Prostate gland (tissue), 2 donors: ENCODE results near the gene LMX1B. TPM values are rescaled to one million over a fixed set of nuclear protein-coding genes. Genes with fewer than 3 reads are reported as not detected.

Experiments used
- DNase-seq: peaks from one replicate; pipeline ENCODE4 v3.0.0-alpha.2; 2019; ENCODE audit warnings: low spot score
- H3K27ac ChIP-seq, 2 donors: fragments of 200-600 bp; sonication (generic); 2 replicates each; pipeline ENCODE4 v1.5.1; 2017 to 2019
- H3K27me3 ChIP-seq: fragments of 200-600 bp; sonication (generic); replicated peaks from 2 replicates; pipeline ENCODE4 v1.5.1; 2019; ENCODE audit not compliant: insufficient read depth
- H3K36me3 ChIP-seq, 2 donors: fragments of 200-600 bp; sonication (generic); 1 replicate in 1 of 2; 2 replicates in 1 of 2; pipeline versions ENCODE4 v1.5.1 to v1.8.1; 2017 to 2019
- H3K4me1 ChIP-seq: fragments of 200-600 bp; sonication (generic); replicated peaks from 2 replicates; pipeline ENCODE4 v1.5.1; 2019
- H3K4me3 ChIP-seq, 2 donors: fragments of 200-600 bp; sonication (generic); 2 replicates each; pipeline ENCODE4 v1.5.1; 2017 to 2019
- H3K9me3 ChIP-seq: fragments of 200-600 bp; sonication (generic); 2 replicates; pipeline ENCODE4 v1.5.1; 2017
- CTCF ChIP-seq, 4 experiments: fragments of 200-600 bp in 2 of 4; fragments of 450-650 bp in 2 of 4; sonication (generic) in 2 of 4; IDR thresholded peaks; 1 replicate in 3 of 4; 2 replicates in 1 of 4; pipeline ENCODE4 v1.5.1; 2016 to 2019; ENCODE audit warnings: antibody characterized with exemption in 4 of 4, mild to moderate bottlenecking in 2 of 4, moderate library complexity in 2 of 4
- POLR2A ChIP-seq: fragments of 450-650 bp; IDR thresholded peaks from one replicate; pipeline ENCODE4 v1.6.1; 2016; ENCODE audit warnings: antibody characterized with exemption, mild to moderate bottlenecking
- POLR2AphosphoS5 ChIP-seq: sonication (generic); formaldehyde crosslinking; IDR thresholded peaks from one replicate; pipeline ENCODE4 v1.6.1; 2017; ENCODE audit warnings: antibody characterized with exemption
- WGBS: methylation state at CpG from one replicate; pipeline ENCODE4 v1.1.5; 2018; 5-methylcytosine and 5-hydroxymethylcytosine counted together
- intact Hi-C: fragments of 100-400 bp; cut with DNase I; formaldehyde crosslinking; loops from one replicate; pipeline ENCODE4 v1.14.2; 2022
- total RNA-seq, 2 donors: library from RNA; depleted of rRNA; stranded (reverse); fragments of >200 nt; gene quantifications; one replicate each; pipeline ENCODE4 v1.1.0, GENCODE V29; 2016

Gene LMX1B
- total RNA-seq, 2 donors from 2014 or later: 0.18 to 2.1 TPM

GRCh38 chr9:126614088-126614454 lies 343 bp downstream of the LMX1B start:
- peaks cover 3% of the 10 kb centered on the region for H3K4me1 ChIP-seq
- no peak overlapping the region for H3K27ac ChIP-seq
- no peak overlapping the region for H3K4me3 ChIP-seq
- H3K27me3 ChIP-seq: peaks cover 48% of the 10 kb centered on the region
- no peak for DNase-seq
- intact Hi-C loops: loop anchor here (10.0 kb wide), 2 partner anchors 109 to 171 kb away; no protein-coding TSS in a partner anchor
- WGBS: no CpG with 5 or more reads among the region's 64 CpGs
- TF ChIP-seq POLR2A (no peak), CTCF (IDR thresholded peaks at IDR 0.05) (no peak), POLR2AphosphoS5 (no peak)
- no peaks in the 10 kb centered on the region for H3K36me3 ChIP-seq
- no peaks in the 10 kb centered on the region for H3K9me3 ChIP-seq

- no peak for DNase-seq
- peaks cover 3% of the 10 kb centered on the region for H3K4me1 ChIP-seq
- H3K27me3 ChIP-seq: peaks cover 48% of the 10 kb centered on the region
- H3K27ac ChIP-seq: no peak overlapping the region
- no peak overlapping the region for H3K4me3 ChIP-seq
- H3K9me3 ChIP-seq: no peaks in the 10 kb centered on the region
- 4% methylated on average over 50 of the region's 65 CpGs for WGBS
- intact Hi-C loops: loop anchor here (10.0 kb wide), 2 partner anchors 110 to 170 kb away; no protein-coding TSS in a partner anchor
- H3K36me3 ChIP-seq: no peaks in the 10 kb centered on the region
- TF ChIP-seq POLR2A (no peak), POLR2AphosphoS5 (no peak), CTCF (IDR thresholded peaks at IDR 0.05) (no peak)
Observed at GRCh38 chr9:126614455-126615244, 922 bp downstream of the LMX1B start.

GRCh38 chr9:126615245-126615790 lies 1.6 kb downstream of the LMX1B start:
- H3K4me1 ChIP-seq: peaks cover 3% of the 10 kb centered on the region
- H3K36me3 ChIP-seq: no peaks in the 10 kb centered on the region
- H3K4me3 ChIP-seq: no peak overlapping the region
- peaks cover 44% of the 10 kb centered on the region for H3K27me3 ChIP-seq
- H3K27ac ChIP-seq: no peak overlapping the region
- TF ChIP-seq POLR2A (no peak), POLR2AphosphoS5 (no peak), CTCF (IDR thresholded peaks at IDR 0.05) (no peak)
- DNase-seq: no peak
- no peaks in the 10 kb centered on the region for H3K9me3 ChIP-seq
- 16% methylated on average over 30 of the region's 62 CpGs for WGBS
- intact Hi-C loops: loop anchor here (10.0 kb wide), 2 partner anchors 111 to 169 kb away; no protein-coding TSS in a partner anchor

GRCh38 chr9:126615791-126616447 lies 2.2 kb downstream of the LMX1B start:
- Histone ChIP-seq H3K9me3 (no peaks in the 10 kb centered on the region), H3K27me3 (peaks cover 46% of the 10 kb centered on the region), H3K4me1 (peaks cover 3% of the 10 kb centered on the region), H3K4me3 (no peak overlapping the region), H3K27ac (no peak overlapping the region), H3K36me3 (no peaks in the 10 kb centered on the region)
- intact Hi-C loops: loop anchor here (10.0 kb wide), 2 partner anchors 111 to 169 kb away; no protein-coding TSS in a partner anchor
- DNase-seq: no peak
- 83% methylated on average over 14 of the region's 14 CpGs for WGBS
- TF ChIP-seq CTCF (IDR thresholded peaks at IDR 0.05) (no peak), POLR2A (no peak), POLR2AphosphoS5 (no peak)
